GM23338 (cell line): ENCODE results near the gene FGF11. TPM values are rescaled to one million over a fixed set of nuclear protein-coding genes. Genes with fewer than 3 reads are reported as not detected.

Experiments
- ATAC-seq: fragments of 200-7000 bp; cut with Tn5 transposase; 3 replicates; pipeline ENCODE4 v1.9.1; 2020
- DNase-seq: peaks from one replicate; pipeline ENCODE4 v3.0.0-alpha.2; 2015; ENCODE audit warnings: low spot score
- H2AFZ ChIP-seq: fragments of 200-600 bp; sonication (generic); 2 replicates; pipeline ENCODE4 v1.8.0; 2016; ENCODE audit warnings: antibody characterized with exemption, mild to moderate bottlenecking, moderate library complexity
- H3F3A ChIP-seq: fragments of 200-600 bp; sonication (generic); replicated peaks from 2 replicates; pipeline ENCODE4 v1.8.0; 2017; ENCODE audit warnings: antibody characterized with exemption, mixed run types, low read depth
- H3K27ac ChIP-seq: fragments of 200-600 bp; sonication (generic); 2 replicates; pipeline ENCODE4 v1.6.1; 2016; ENCODE audit warnings: low read depth
- H3K27me3 ChIP-seq: fragments of 200-600 bp; sonication (generic); 2 replicates; pipeline ENCODE4 v1.8.0; 2016; ENCODE audit warnings: mild to moderate bottlenecking, mixed run types, moderate library complexity; ENCODE audit not compliant: insufficient read depth
- H3K36me3 ChIP-seq: fragments of 200-600 bp; sonication (generic); 2 replicates; pipeline ENCODE4 v1.8.0; 2016; ENCODE audit warnings: mild to moderate bottlenecking; ENCODE audit not compliant: insufficient read depth
- H3K4me1 ChIP-seq: fragments of 200-600 bp; sonication (generic); 2 replicates; pipeline ENCODE4 v1.8.0; 2016; ENCODE audit warnings: mild to moderate bottlenecking, moderate library complexity; ENCODE audit not compliant: insufficient read depth
- H3K4me2 ChIP-seq: fragments of 200-600 bp; sonication (generic); 2 replicates; pipeline ENCODE4 v1.7.1; 2017; ENCODE audit warnings: mixed run types
- H3K4me3 ChIP-seq: fragments of 200-600 bp; sonication (generic); 2 replicates; pipeline ENCODE4 v1.6.1; 2016; ENCODE audit warnings: mixed run types
- H3K79me2 ChIP-seq: fragments of 200-600 bp; sonication (generic); replicated peaks from 2 replicates; pipeline ENCODE4 v1.8.0; 2017; ENCODE audit warnings: mild to moderate bottlenecking; ENCODE audit not compliant: insufficient read depth
- H3K9me2 ChIP-seq: fragments of 200-600 bp; sonication (generic); 2 replicates; pipeline ENCODE4 v1.8.0; 2017; ENCODE audit not compliant: insufficient read depth
- H4K20me1 ChIP-seq: fragments of 200-600 bp; sonication (generic); replicated peaks from 2 replicates; pipeline ENCODE4 v1.8.0; 2017; ENCODE audit warnings: mild to moderate bottlenecking; ENCODE audit not compliant: insufficient read depth
- H3K27ac Mint-ChIP-seq: 2 replicates; pipeline ENCODE4 v1.8.0; 2020; ENCODE audit warnings: inconsistent platforms, mild to moderate bottlenecking, moderate library complexity, mixed read lengths
- H3K27me3 Mint-ChIP-seq: 3 replicates; pipeline ENCODE4 v1.8.0; 2022; ENCODE audit warnings: low read depth, mild to moderate bottlenecking, moderate library complexity, mixed read lengths, inconsistent platforms; ENCODE audit not compliant: insufficient read depth, poor library complexity
- H3K36me3 Mint-ChIP-seq: 3 replicates; pipeline ENCODE4 v1.8.0; 2021; ENCODE audit warnings: low read depth, mild to moderate bottlenecking, inconsistent platforms, moderate library complexity, mixed read lengths
- H3K4me1 Mint-ChIP-seq: 3 replicates; pipeline ENCODE4 v1.8.0; 2020; ENCODE audit warnings: mild to moderate bottlenecking, inconsistent platforms, mixed read lengths
- H3K4me3 Mint-ChIP-seq: 3 replicates; pipeline ENCODE4 v1.8.0; 2021; ENCODE audit warnings: moderate library complexity, mild to moderate bottlenecking, inconsistent platforms, mixed read lengths
- H3K9me3 Mint-ChIP-seq: 3 replicates; pipeline ENCODE4 v1.8.0; 2020; ENCODE audit warnings: moderate library complexity, mild to moderate bottlenecking, inconsistent platforms, mixed read lengths
- CREB1 ChIP-seq: fragments of 250-450 bp; sonication (Bioruptor Pico); IDR thresholded peaks from 2 replicates; pipeline ENCODE4 v1.5.0; 2020; ENCODE audit warnings: low read depth, mild to moderate bottlenecking, moderate library complexity
- EZH2 ChIP-seq: fragments of 200-600 bp; sonication (generic); IDR thresholded peaks from one replicate; pipeline ENCODE4 v1.8.0; 2017; ENCODE audit warnings: antibody characterized with exemption, mild to moderate bottlenecking, low read depth; ENCODE audit not compliant: unreplicated experiment
- EZH2phosphoT487 ChIP-seq: fragments of 200-600 bp; sonication (generic); IDR thresholded peaks from one replicate; pipeline ENCODE4 v1.8.1; 2018; ENCODE audit warnings: antibody characterized with exemption; ENCODE audit not compliant: unreplicated experiment
- JUNB ChIP-seq: IDR thresholded peaks from one replicate; pipeline ENCODE4 v1.6.1; 2016; ENCODE audit warnings: antibody characterized with exemption; ENCODE audit not compliant: unreplicated experiment
- NANOG ChIP-seq: IDR thresholded peaks from 2 replicates; pipeline ENCODE4 v1.6.1; 2016; ENCODE audit warnings: antibody characterized with exemption, borderline replicate concordance
- POLR2AphosphoS5 ChIP-seq: IDR thresholded peaks from 2 replicates; pipeline ENCODE4 v1.6.1; 2016; ENCODE audit warnings: antibody characterized with exemption, low read depth
- STAT1 ChIP-seq: IDR thresholded peaks from one replicate; pipeline ENCODE4 v1.6.1; 2016; ENCODE audit warnings: antibody characterized with exemption; ENCODE audit not compliant: unreplicated experiment
- ZNF114 ChIP-seq: fragments of 250-450 bp; sonication (Bioruptor Pico); IDR thresholded peaks from 2 replicates; pipeline ENCODE4 v1.5.0; 2020; ENCODE audit warnings: mild to moderate bottlenecking, moderate library complexity
- ZNF331 ChIP-seq: fragments of 250-450 bp; sonication (Bioruptor Pico); IDR thresholded peaks from 2 replicates; pipeline ENCODE4 v1.5.0; 2020; ENCODE audit warnings: low read depth, mild to moderate bottlenecking, moderate library complexity
- polyA plus RNA-seq: library from polyadenylated mRNA; unstranded; fragments of >200 nt; fragmentation: Nextera tagmentation; extraction: Ambion mirVana; gene quantifications from 2 replicates; pipeline ENCODE4 v1.2.1, GENCODE V29; 2016
- total RNA-seq: library from RNA; depleted of rRNA; stranded (reverse); fragments of >200 nt; shearing (Covaris generic); gene quantifications from 2 replicates; pipeline ENCODE4 v1.2.3, GENCODE V29; 2014
- TF ChIP-seq, protein P1 (sequence below): fragments of 250-450 bp; sonication (Bioruptor Pico); IDR thresholded peaks from 2 replicates; pipeline ENCODE4 v1.5.0; 2020; ENCODE audit warnings: mild to moderate bottlenecking, moderate library complexity
- TF ChIP-seq, protein P2 (sequence below): IDR thresholded peaks from one replicate; pipeline ENCODE4 v1.6.1; 2018; ENCODE audit warnings: antibody characterized with exemption; ENCODE audit not compliant: unreplicated experiment
- TF ChIP-seq, protein P3 (sequence below), 2 experiments: fragments of 200-600 bp in 1 of 2; sonication (generic) in 1 of 2; conservative IDR thresholded peaks; 2 replicates each; pipeline versions ENCODE4 v1.5.1 to v1.6.1; 2016 to 2017; ENCODE audit warnings: antibody characterized with exemption in 2 of 2, low read depth in 2 of 2, mild to moderate bottlenecking in 2 of 2, moderate library complexity in 1 of 2
- TF ChIP-seq, protein P4 (sequence below): IDR thresholded peaks from 2 replicates; pipeline ENCODE4 v1.6.1; 2016; ENCODE audit warnings: antibody characterized with exemption

FGF11 gene
- total and polyA plus RNA-seq, 2 experiments from 2014 or later, result 11.1 to 16.6 TPM

DNA sequence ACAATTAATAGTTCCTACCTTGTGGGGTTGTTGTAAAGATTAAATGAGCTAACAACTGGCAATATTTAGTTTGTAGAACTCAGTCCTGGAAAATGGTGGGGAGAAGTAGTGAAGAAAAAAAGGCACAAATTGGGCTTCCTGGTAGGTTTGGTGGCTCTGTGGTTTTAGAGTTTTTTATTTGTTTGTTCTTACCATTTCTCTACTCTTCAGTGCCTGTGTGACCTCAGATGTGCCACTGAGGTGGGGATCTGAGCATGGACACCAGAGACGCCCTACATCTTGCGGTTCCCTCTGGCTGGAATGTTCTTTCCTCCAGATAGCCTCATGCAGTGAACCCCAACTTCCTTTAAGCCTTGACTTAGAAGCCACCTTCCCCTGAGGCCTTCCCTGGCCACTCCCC is 32.4 kb downstream of the FGF11 start:
- Histone ChIP-seq H3K4me3 (no peak overlapping the region), H2AFZ (no peak overlapping the region), H3K4me2 (no peak overlapping the region), H4K20me1 (peaks cover 8% of the 10 kb centered on the region; the same call in 1 of the 2 replicates), H3K36me3 (no peaks in the 10 kb centered on the region), H3F3A (no peaks in the 10 kb centered on the region), H3K79me2 (peaks cover 37% of the 10 kb centered on the region), H3K27ac (no peak overlapping the region), H3K27me3 (no peaks in the 10 kb centered on the region), H3K9me2 (no peaks in the 10 kb centered on the region), H3K4me1 (peaks cover 4% of the 10 kb centered on the region; the same call in 1 of the 2 replicates)
- no peak for ATAC-seq
- H3K36me3 Mint-ChIP-seq, result no peaks in the 10 kb centered on the region; the same call in 2 of the 3 replicates
- no peak for DNase-seq
- peaks cover 13% of the 10 kb centered on the region for H3K4me1 Mint-ChIP-seq
- H3K27ac Mint-ChIP-seq, result no peak overlapping the region
- TF ChIP-seq, protein P1, sequence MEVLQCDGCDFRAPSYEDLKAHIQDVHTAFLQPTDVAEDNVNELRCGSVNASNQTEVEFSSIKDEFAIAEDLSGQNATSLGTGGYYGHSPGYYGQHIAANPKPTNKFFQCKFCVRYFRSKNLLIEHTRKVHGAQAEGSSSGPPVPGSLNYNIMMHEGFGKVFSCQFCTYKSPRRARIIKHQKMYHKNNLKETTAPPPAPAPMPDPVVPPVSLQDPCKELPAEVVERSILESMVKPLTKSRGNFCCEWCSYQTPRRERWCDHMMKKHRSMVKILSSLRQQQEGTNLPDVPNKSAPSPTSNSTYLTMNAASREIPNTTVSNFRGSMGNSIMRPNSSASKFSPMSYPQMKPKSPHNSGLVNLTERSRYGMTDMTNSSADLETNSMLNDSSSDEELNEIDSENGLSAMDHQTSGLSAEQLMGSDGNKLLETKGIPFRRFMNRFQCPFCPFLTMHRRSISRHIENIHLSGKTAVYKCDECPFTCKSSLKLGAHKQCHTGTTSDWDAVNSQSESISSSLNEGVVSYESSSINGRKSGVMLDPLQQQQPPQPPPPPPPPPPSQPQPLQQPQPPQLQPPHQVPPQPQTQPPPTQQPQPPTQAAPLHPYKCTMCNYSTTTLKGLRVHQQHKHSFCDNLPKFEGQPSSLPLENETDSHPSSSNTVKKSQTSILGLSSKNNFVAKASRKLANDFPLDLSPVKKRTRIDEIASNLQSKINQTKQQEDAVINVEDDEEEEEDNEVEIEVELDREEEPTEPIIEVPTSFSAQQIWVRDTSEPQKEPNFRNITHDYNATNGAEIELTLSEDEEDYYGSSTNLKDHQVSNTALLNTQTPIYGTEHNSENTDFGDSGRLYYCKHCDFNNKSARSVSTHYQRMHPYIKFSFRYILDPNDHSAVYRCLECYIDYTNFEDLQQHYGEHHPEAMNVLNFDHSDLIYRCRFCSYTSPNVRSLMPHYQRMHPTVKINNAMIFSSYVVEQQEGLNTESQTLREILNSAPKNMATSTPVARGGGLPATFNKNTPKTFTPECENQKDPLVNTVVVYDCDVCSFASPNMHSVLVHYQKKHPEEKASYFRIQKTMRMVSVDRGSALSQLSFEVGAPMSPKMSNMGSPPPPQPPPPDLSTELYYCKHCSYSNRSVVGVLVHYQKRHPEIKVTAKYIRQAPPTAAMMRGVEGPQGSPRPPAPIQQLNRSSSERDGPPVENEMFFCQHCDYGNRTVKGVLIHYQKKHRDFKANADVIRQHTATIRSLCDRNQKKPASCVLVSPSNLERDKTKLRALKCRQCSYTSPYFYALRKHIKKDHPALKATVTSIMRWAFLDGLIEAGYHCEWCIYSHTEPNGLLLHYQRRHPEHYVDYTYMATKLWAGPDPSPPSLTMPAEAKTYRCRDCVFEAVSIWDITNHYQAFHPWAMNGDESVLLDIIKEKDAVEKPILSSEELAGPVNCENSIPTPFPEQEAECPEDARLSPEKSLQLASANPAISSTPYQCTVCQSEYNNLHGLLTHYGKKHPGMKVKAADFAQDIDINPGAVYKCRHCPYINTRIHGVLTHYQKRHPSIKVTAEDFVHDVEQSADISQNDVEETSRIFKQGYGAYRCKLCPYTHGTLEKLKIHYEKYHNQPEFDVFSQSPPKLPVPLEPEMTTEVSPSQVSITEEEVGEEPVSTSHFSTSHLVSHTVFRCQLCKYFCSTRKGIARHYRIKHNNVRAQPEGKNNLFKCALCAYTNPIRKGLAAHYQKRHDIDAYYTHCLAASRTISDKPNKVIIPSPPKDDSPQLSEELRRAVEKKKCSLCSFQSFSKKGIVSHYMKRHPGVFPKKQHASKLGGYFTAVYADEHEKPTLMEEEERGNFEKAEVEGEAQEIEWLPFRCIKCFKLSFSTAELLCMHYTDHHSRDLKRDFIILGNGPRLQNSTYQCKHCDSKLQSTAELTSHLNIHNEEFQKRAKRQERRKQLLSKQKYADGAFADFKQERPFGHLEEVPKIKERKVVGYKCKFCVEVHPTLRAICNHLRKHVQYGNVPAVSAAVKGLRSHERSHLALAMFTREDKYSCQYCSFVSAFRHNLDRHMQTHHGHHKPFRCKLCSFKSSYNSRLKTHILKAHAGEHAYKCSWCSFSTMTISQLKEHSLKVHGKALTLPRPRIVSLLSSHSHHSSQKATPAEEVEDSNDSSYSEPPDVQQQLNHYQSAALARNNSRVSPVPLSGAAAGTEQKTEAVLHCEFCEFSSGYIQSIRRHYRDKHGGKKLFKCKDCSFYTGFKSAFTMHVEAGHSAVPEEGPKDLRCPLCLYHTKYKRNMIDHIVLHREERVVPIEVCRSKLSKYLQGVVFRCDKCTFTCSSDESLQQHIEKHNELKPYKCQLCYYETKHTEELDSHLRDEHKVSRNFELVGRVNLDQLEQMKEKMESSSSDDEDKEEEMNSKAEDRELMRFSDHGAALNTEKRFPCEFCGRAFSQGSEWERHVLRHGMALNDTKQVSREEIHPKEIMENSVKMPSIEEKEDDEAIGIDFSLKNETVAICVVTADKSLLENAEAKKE (CRISPR knock-in tag), result no peak
- no peak for TF ChIP-seq ZNF114 (CRISPR knock-in tag)
- no peak for TF ChIP-seq STAT1
- TF ChIP-seq, protein P2, sequence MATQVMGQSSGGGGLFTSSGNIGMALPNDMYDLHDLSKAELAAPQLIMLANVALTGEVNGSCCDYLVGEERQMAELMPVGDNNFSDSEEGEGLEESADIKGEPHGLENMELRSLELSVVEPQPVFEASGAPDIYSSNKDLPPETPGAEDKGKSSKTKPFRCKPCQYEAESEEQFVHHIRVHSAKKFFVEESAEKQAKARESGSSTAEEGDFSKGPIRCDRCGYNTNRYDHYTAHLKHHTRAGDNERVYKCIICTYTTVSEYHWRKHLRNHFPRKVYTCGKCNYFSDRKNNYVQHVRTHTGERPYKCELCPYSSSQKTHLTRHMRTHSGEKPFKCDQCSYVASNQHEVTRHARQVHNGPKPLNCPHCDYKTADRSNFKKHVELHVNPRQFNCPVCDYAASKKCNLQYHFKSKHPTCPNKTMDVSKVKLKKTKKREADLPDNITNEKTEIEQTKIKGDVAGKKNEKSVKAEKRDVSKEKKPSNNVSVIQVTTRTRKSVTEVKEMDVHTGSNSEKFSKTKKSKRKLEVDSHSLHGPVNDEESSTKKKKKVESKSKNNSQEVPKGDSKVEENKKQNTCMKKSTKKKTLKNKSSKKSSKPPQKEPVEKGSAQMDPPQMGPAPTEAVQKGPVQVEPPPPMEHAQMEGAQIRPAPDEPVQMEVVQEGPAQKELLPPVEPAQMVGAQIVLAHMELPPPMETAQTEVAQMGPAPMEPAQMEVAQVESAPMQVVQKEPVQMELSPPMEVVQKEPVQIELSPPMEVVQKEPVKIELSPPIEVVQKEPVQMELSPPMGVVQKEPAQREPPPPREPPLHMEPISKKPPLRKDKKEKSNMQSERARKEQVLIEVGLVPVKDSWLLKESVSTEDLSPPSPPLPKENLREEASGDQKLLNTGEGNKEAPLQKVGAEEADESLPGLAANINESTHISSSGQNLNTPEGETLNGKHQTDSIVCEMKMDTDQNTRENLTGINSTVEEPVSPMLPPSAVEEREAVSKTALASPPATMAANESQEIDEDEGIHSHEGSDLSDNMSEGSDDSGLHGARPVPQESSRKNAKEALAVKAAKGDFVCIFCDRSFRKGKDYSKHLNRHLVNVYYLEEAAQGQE, result no peak
- no peak for TF ChIP-seq JUNB
- TF ChIP-seq, protein P3, sequence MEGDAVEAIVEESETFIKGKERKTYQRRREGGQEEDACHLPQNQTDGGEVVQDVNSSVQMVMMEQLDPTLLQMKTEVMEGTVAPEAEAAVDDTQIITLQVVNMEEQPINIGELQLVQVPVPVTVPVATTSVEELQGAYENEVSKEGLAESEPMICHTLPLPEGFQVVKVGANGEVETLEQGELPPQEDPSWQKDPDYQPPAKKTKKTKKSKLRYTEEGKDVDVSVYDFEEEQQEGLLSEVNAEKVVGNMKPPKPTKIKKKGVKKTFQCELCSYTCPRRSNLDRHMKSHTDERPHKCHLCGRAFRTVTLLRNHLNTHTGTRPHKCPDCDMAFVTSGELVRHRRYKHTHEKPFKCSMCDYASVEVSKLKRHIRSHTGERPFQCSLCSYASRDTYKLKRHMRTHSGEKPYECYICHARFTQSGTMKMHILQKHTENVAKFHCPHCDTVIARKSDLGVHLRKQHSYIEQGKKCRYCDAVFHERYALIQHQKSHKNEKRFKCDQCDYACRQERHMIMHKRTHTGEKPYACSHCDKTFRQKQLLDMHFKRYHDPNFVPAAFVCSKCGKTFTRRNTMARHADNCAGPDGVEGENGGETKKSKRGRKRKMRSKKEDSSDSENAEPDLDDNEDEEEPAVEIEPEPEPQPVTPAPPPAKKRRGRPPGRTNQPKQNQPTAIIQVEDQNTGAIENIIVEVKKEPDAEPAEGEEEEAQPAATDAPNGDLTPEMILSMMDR (conservative IDR thresholded peaks at IDR 0.05; ENCODE audit: low read depth in 2 of 2), result no peak
- TF ChIP-seq ZNF331 (CRISPR knock-in tag), result no peak
- TF ChIP-seq, protein P4, sequence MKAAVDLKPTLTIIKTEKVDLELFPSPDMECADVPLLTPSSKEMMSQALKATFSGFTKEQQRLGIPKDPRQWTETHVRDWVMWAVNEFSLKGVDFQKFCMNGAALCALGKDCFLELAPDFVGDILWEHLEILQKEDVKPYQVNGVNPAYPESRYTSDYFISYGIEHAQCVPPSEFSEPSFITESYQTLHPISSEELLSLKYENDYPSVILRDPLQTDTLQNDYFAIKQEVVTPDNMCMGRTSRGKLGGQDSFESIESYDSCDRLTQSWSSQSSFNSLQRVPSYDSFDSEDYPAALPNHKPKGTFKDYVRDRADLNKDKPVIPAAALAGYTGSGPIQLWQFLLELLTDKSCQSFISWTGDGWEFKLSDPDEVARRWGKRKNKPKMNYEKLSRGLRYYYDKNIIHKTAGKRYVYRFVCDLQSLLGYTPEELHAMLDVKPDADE, result no peak
- no peak for TF ChIP-seq NANOG
- TF ChIP-seq EZH2, result no peak
- no peak for TF ChIP-seq EZH2phosphoT487
- no peak for TF ChIP-seq POLR2AphosphoS5
- no peak for TF ChIP-seq CREB1
- H3K27me3 Mint-ChIP-seq, result peaks cover 3% of the 10 kb centered on the region
- H3K4me3 Mint-ChIP-seq, result no peak overlapping the region
- H3K9me3 Mint-ChIP-seq, result no peaks in the 10 kb centered on the region
